WTC11 (cell line): ENCODE results near the gene ATP6AP1.

Experiments used
- ATF1 ChIP-seq: sonication (generic); formaldehyde crosslinking; IDR thresholded peaks from 2 replicates; pipeline ENCODE4 v1.8.1; 2023; ENCODE audit warnings: mild to moderate bottlenecking, moderate library complexity, missing genetic modification reagents
- CREM ChIP-seq: sonication (generic); formaldehyde crosslinking; IDR thresholded peaks from 2 replicates; pipeline ENCODE4 v1.8.1; 2022; ENCODE audit warnings: mild to moderate bottlenecking, missing genetic modification reagents, moderate library complexity
- CTCF ChIP-seq: fragments of 200-600 bp; IDR thresholded peaks from 2 replicates; pipeline ENCODE4 v1.8.0; 2022; ENCODE audit warnings: antibody characterized with exemption
- JUN ChIP-seq: sonication (generic); formaldehyde crosslinking; IDR thresholded peaks from 2 replicates; pipeline ENCODE4 v1.8.0; 2023; ENCODE audit warnings: mild to moderate bottlenecking, missing genetic modification reagents
- OVOL2 ChIP-seq: fragments of 250-450 bp; sonication (Bioruptor Pico); IDR thresholded peaks from 2 replicates; pipeline ENCODE4 v1.9.0; 2021; ENCODE audit warnings: mild to moderate bottlenecking, borderline replicate concordance
- SMAD3 ChIP-seq: sonication (generic); formaldehyde crosslinking; IDR thresholded peaks from 2 replicates; pipeline ENCODE4 v1.8.0; 2022; ENCODE audit warnings: missing genetic modification reagents, mild to moderate bottlenecking, borderline replicate concordance
- SP1 ChIP-seq: sonication (generic); formaldehyde crosslinking; conservative IDR thresholded peaks from 2 replicates; pipeline ENCODE4 v1.8.1; 2022; ENCODE audit warnings: missing genetic modification reagents
- ZBTB21 ChIP-seq: sonication (generic); formaldehyde crosslinking; IDR thresholded peaks from 2 replicates; pipeline ENCODE4 v1.8.1; 2023; ENCODE audit warnings: mild to moderate bottlenecking, missing genetic modification reagents, borderline replicate concordance
- ZNF121 ChIP-seq: sonication (generic); formaldehyde crosslinking; IDR thresholded peaks from 2 replicates; pipeline ENCODE4 v1.8.0; 2023; ENCODE audit warnings: missing genetic modification reagents
- TF ChIP-seq, protein P1 (sequence below): sonication (generic); formaldehyde crosslinking; IDR thresholded peaks from 2 replicates; pipeline ENCODE4 v1.8.0; 2022; ENCODE audit warnings: mild to moderate bottlenecking, missing genetic modification reagents
- TF ChIP-seq, protein P2 (sequence below): sonication (generic); formaldehyde crosslinking; IDR thresholded peaks from 2 replicates; pipeline ENCODE4 v1.8.1; 2023; ENCODE audit warnings: mild to moderate bottlenecking, missing genetic modification reagents, moderate library complexity
- TF ChIP-seq, protein P3 (sequence below): sonication (generic); formaldehyde crosslinking; IDR thresholded peaks from 2 replicates; pipeline ENCODE4 v1.8.1; 2022; ENCODE audit warnings: low read depth, missing genetic modification reagents, borderline replicate concordance
- TF ChIP-seq, protein P4 (sequence below): fragments of 250-450 bp; sonication (Bioruptor Pico); IDR thresholded peaks from 2 replicates; pipeline ENCODE4 v2.1.2; 2022; ENCODE audit warnings: mild to moderate bottlenecking, moderate library complexity
- TF ChIP-seq, protein P5 (sequence below): sonication (generic); formaldehyde crosslinking; conservative IDR thresholded peaks from 2 replicates; pipeline ENCODE4 v1.8.1; 2023; ENCODE audit warnings: mild to moderate bottlenecking, low read depth, missing genetic modification reagents, moderate library complexity

GRCh38 chrX:154428176-154429171 is at the start of gene ATP6AP1:
- TF ChIP-seq CREM (CRISPR knock-in tag) (no peak), ZBTB21 (CRISPR knock-in tag) (no peak), CTCF (no peak), SP1 (CRISPR knock-in tag) (peak; percentile 77), ATF1 (CRISPR knock-in tag) (no peak), OVOL2 (CRISPR knock-in tag) (no peak), SMAD3 (CRISPR knock-in tag) (no peak), ZNF121 (CRISPR knock-in tag) (peak; percentile 70; the same call in 1 of the 2 replicates), JUN (CRISPR knock-in tag) (no peak)
- TF ChIP-seq, protein P1, sequence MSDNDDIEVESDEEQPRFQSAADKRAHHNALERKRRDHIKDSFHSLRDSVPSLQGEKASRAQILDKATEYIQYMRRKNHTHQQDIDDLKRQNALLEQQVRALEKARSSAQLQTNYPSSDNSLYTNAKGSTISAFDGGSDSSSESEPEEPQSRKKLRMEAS: peak; percentile 58; the same call in 1 of the 2 replicates
- TF ChIP-seq, protein P2, sequence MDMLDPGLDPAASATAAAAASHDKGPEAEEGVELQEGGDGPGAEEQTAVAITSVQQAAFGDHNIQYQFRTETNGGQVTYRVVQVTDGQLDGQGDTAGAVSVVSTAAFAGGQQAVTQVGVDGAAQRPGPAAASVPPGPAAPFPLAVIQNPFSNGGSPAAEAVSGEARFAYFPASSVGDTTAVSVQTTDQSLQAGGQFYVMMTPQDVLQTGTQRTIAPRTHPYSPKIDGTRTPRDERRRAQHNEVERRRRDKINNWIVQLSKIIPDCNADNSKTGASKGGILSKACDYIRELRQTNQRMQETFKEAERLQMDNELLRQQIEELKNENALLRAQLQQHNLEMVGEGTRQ (CRISPR knock-in tag): peak; percentile 94
- TF ChIP-seq, protein P3, sequence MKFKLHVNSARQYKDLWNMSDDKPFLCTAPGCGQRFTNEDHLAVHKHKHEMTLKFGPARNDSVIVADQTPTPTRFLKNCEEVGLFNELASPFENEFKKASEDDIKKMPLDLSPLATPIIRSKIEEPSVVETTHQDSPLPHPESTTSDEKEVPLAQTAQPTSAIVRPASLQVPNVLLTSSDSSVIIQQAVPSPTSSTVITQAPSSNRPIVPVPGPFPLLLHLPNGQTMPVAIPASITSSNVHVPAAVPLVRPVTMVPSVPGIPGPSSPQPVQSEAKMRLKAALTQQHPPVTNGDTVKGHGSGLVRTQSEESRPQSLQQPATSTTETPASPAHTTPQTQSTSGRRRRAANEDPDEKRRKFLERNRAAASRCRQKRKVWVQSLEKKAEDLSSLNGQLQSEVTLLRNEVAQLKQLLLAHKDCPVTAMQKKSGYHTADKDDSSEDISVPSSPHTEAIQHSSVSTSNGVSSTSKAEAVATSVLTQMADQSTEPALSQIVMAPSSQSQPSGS (CRISPR knock-in tag): no peak
- TF ChIP-seq, protein P4, sequence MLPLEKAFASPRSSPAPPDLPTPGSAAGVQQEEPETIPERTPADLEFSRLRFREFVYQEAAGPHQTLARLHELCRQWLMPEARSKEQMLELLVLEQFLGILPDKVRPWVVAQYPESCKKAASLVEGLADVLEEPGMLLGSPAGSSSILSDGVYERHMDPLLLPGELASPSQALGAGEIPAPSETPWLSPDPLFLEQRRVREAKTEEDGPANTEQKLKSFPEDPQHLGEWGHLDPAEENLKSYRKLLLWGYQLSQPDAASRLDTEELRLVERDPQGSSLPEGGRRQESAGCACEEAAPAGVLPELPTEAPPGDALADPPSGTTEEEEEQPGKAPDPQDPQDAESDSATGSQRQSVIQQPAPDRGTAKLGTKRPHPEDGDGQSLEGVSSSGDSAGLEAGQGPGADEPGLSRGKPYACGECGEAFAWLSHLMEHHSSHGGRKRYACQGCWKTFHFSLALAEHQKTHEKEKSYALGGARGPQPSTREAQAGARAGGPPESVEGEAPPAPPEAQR (CRISPR knock-in tag): no peak
- TF ChIP-seq, protein P5, sequence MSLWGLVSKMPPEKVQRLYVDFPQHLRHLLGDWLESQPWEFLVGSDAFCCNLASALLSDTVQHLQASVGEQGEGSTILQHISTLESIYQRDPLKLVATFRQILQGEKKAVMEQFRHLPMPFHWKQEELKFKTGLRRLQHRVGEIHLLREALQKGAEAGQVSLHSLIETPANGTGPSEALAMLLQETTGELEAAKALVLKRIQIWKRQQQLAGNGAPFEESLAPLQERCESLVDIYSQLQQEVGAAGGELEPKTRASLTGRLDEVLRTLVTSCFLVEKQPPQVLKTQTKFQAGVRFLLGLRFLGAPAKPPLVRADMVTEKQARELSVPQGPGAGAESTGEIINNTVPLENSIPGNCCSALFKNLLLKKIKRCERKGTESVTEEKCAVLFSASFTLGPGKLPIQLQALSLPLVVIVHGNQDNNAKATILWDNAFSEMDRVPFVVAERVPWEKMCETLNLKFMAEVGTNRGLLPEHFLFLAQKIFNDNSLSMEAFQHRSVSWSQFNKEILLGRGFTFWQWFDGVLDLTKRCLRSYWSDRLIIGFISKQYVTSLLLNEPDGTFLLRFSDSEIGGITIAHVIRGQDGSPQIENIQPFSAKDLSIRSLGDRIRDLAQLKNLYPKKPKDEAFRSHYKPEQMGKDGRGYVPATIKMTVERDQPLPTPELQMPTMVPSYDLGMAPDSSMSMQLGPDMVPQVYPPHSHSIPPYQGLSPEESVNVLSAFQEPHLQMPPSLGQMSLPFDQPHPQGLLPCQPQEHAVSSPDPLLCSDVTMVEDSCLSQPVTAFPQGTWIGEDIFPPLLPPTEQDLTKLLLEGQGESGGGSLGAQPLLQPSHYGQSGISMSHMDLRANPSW (CRISPR knock-in tag): no peak
